ENCODE results near the gene BIRC2.

DNA sequence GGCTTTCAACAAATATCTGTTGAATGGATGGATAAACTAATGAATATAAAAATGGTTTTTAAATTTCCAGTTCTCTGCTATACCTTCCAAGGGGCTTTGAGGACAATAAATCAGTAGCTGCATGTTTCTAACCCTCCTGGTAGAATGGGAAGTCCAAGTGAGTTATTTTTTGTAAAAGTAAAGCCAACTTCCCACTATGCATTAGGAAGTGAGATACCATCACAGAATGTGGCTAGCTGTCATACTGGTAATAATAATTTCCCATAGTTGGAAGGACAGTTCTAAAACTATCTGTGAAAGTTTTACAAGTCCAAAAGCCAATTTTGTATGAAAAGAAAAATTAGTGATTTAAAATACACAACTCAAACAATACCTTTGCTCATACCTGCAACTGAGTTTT is 55.5 kb downstream of the BIRC2 start:
- TF ChIP-seq, protein P1, sequence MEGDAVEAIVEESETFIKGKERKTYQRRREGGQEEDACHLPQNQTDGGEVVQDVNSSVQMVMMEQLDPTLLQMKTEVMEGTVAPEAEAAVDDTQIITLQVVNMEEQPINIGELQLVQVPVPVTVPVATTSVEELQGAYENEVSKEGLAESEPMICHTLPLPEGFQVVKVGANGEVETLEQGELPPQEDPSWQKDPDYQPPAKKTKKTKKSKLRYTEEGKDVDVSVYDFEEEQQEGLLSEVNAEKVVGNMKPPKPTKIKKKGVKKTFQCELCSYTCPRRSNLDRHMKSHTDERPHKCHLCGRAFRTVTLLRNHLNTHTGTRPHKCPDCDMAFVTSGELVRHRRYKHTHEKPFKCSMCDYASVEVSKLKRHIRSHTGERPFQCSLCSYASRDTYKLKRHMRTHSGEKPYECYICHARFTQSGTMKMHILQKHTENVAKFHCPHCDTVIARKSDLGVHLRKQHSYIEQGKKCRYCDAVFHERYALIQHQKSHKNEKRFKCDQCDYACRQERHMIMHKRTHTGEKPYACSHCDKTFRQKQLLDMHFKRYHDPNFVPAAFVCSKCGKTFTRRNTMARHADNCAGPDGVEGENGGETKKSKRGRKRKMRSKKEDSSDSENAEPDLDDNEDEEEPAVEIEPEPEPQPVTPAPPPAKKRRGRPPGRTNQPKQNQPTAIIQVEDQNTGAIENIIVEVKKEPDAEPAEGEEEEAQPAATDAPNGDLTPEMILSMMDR (IDR thresholded peaks at IDR 0.05; ENCODE audit: low read length), result no peak
- TF ChIP-seq EZH2 (IDR thresholded peaks at IDR 0.05; ENCODE audit: borderline replicate concordance, low read length), result no peak

All from OCI-LY1 (cell line).